Neural cell (in vitro differentiated cells): ENCODE results near the gene PARD3B. TPM values are rescaled to one million over a fixed set of nuclear protein-coding genes. Genes with fewer than 3 reads are reported as not detected.

Experiments
- H2AFZ ChIP-seq: fragments of 200-600, 300-800 bp; sonication (generic), shearing (Covaris generic); 2 replicates; pipeline ENCODE4 v1.6.0; 2014; ENCODE audit warnings: low read depth, mild to moderate bottlenecking, antibody characterized with exemption, low read length, moderate library complexity
- H3F3A ChIP-seq: fragments of 200-600 bp; shearing (Covaris generic); 2 replicates; pipeline ENCODE4 v1.6.1; 2016; ENCODE audit warnings: mild to moderate bottlenecking, moderate library complexity, mixed read lengths, antibody characterized with exemption, low read length; ENCODE audit not compliant: insufficient read depth, poor library complexity, severe bottlenecking
- H3K27ac ChIP-seq: fragments of 200-600, 300-800 bp; sonication (generic), shearing (Covaris generic); 2 replicates; pipeline ENCODE4 v1.5.1; 2014; ENCODE audit warnings: mild to moderate bottlenecking, low read length, moderate library complexity
- H3K27me3 ChIP-seq: fragments of 300-800, 200-600 bp; sonication (generic), shearing (Covaris generic); 2 replicates; pipeline ENCODE4 v1.6.0; 2014; ENCODE audit warnings: mild to moderate bottlenecking, low read depth, low read length, moderate library complexity; ENCODE audit not compliant: insufficient read depth
- H3K36me3 ChIP-seq: fragments of 300-800, 200-600 bp; sonication (generic), shearing (Covaris generic); 2 replicates; pipeline ENCODE4 v1.5.1; 2014; ENCODE audit warnings: mild to moderate bottlenecking, antibody characterized with exemption, low read length, moderate library complexity; ENCODE audit not compliant: insufficient read depth
- H3K4me2 ChIP-seq: fragments of 300-800, 200-600 bp; sonication (generic), shearing (Covaris generic); 2 replicates; pipeline ENCODE4 v1.6.0; 2014; ENCODE audit warnings: mild to moderate bottlenecking, low read length
- H3K4me3 ChIP-seq: fragments of 300-800, 200-600 bp; sonication (generic), shearing (Covaris generic); 2 replicates; pipeline ENCODE4 v1.5.1; 2014; ENCODE audit warnings: mild to moderate bottlenecking, low read length, moderate library complexity
- H3K79me2 ChIP-seq: fragments of 200-600 bp; shearing (Covaris generic); replicated peaks from 2 replicates; pipeline ENCODE4 v1.6.0; 2014; ENCODE audit warnings: mild to moderate bottlenecking, low read length, moderate library complexity; ENCODE audit not compliant: insufficient read depth
- H3K9ac ChIP-seq: fragments of 300-800, 200-600 bp; sonication (generic), shearing (Covaris generic); 2 replicates; pipeline ENCODE4 v1.6.1; 2016; ENCODE audit warnings: mild to moderate bottlenecking, low read length, mixed read lengths
- H3K9me2 ChIP-seq: fragments of 200-600 bp; shearing (Covaris generic); 2 replicates; pipeline ENCODE4 v1.6.1; 2016; ENCODE audit warnings: mild to moderate bottlenecking, low read length, mixed read lengths; ENCODE audit not compliant: insufficient read depth
- H3K9me3 ChIP-seq: fragments of 200-600, 300-800 bp; sonication (generic), shearing (Covaris generic); 2 replicates; pipeline ENCODE4 v1.6.1; 2016; ENCODE audit warnings: mild to moderate bottlenecking, mixed run types, low read length, moderate library complexity, mixed read lengths
- H4K20me1 ChIP-seq: fragments of 200-600 bp; shearing (Covaris generic); 2 replicates; pipeline ENCODE4 v1.6.1; 2016; ENCODE audit warnings: mild to moderate bottlenecking, mixed run types; ENCODE audit not compliant: insufficient read depth
- EP300 ChIP-seq: fragments of 450-650 bp; conservative IDR thresholded peaks from 2 replicates; pipeline ENCODE4 v1.6.1; 2014; ENCODE audit warnings: antibody characterized with exemption, mild to moderate bottlenecking, moderate library complexity; ENCODE audit not compliant: poor library complexity, severe bottlenecking
- EZH2 ChIP-seq: fragments of 200-600, 300-800 bp; shearing (Covaris generic), sonication (generic); IDR thresholded peaks from 2 replicates; pipeline ENCODE4 v1.6.1; 2014; ENCODE audit warnings: antibody characterized with exemption, low read length, borderline replicate concordance, mild to moderate bottlenecking; ENCODE audit not compliant: insufficient read depth, poor library complexity, severe bottlenecking
- MXI1 ChIP-seq: fragments of 450-650 bp; conservative IDR thresholded peaks from 2 replicates; pipeline ENCODE4 v1.6.1; 2014; ENCODE audit warnings: antibody characterized with exemption, mild to moderate bottlenecking; ENCODE audit not compliant: poor library complexity, severe bottlenecking
- POLR2AphosphoS5 ChIP-seq: IDR thresholded peaks from 2 replicates; pipeline ENCODE4 v1.6.1; 2012
- RAD21 ChIP-seq: fragments of 450-650 bp; conservative IDR thresholded peaks from 2 replicates; pipeline ENCODE4 v1.6.1; 2014; ENCODE audit warnings: antibody characterized with exemption, mild to moderate bottlenecking, moderate library complexity
- SMC3 ChIP-seq: fragments of 450-650 bp; conservative IDR thresholded peaks from 2 replicates; pipeline ENCODE4 v1.6.1; 2014; ENCODE audit warnings: antibody characterized with exemption, mild to moderate bottlenecking, moderate library complexity; ENCODE audit not compliant: poor library complexity
- TAF1 ChIP-seq: IDR thresholded peaks from 2 replicates; pipeline ENCODE4 v1.6.1; 2012; ENCODE audit warnings: low read depth
- polyA plus RNA-seq: library from polyadenylated mRNA; depleted of rRNA; stranded (reverse); fragments of >200 nt; gene quantifications from 2 replicates; pipeline ENCODE4 v1.2.3, GENCODE V29; 2014
- TF ChIP-seq, protein P1 (sequence below): fragments of 450-650 bp; IDR thresholded peaks from 2 replicates; pipeline ENCODE4 v1.5.1; 2014; ENCODE audit warnings: antibody characterized with exemption, mild to moderate bottlenecking, moderate library complexity; ENCODE audit not compliant: poor library complexity, severe bottlenecking
- TF ChIP-seq, protein P2 (sequence below): IDR thresholded peaks from 2 replicates; pipeline ENCODE4 v1.6.1; 2012; ENCODE audit warnings: borderline replicate concordance

Gene PARD3B
- polyA plus RNA-seq, 1 donor from 2014 or later = 0.54 TPM

DNA sequence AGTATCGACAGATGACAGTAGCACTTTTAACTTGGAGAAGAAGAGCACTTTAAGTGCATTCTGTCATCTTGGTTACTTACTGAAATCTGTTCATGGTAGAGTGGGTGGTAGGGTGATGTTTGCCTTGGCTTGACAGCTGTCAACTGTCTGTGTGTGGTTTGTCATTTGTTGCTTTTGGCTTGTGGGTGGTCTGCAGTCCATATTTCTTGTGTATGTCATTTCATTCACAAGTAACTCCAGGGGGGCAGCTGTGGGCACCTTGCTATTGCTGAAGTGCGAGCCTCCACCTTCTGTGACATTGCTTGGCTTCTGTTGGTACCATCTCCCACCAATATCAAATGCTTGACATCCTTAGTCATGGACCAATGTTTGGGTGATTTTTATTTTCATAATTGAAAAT, 825.5 kb downstream of the PARD3B start:
- H2AFZ ChIP-seq = no peak overlapping the region
- no peaks in the 10 kb centered on the region for H3K79me2 ChIP-seq
- H3K27ac ChIP-seq = no peak overlapping the region
- no peaks in the 10 kb centered on the region for H3K9me3 ChIP-seq
- no peak overlapping the region for H3K9ac ChIP-seq
- no peaks in the 10 kb centered on the region for H3K9me2 ChIP-seq
- no peak overlapping the region for H3K4me2 ChIP-seq
- H3F3A ChIP-seq = no peaks in the 10 kb centered on the region
- H3K36me3 ChIP-seq = no peaks in the 10 kb centered on the region
- no peaks in the 10 kb centered on the region for H4K20me1 ChIP-seq
- no peaks in the 10 kb centered on the region for H3K27me3 ChIP-seq
- no peak overlapping the region for H3K4me3 ChIP-seq
- peak; percentile 14 for TF ChIP-seq EP300
- TF ChIP-seq, protein P1, sequence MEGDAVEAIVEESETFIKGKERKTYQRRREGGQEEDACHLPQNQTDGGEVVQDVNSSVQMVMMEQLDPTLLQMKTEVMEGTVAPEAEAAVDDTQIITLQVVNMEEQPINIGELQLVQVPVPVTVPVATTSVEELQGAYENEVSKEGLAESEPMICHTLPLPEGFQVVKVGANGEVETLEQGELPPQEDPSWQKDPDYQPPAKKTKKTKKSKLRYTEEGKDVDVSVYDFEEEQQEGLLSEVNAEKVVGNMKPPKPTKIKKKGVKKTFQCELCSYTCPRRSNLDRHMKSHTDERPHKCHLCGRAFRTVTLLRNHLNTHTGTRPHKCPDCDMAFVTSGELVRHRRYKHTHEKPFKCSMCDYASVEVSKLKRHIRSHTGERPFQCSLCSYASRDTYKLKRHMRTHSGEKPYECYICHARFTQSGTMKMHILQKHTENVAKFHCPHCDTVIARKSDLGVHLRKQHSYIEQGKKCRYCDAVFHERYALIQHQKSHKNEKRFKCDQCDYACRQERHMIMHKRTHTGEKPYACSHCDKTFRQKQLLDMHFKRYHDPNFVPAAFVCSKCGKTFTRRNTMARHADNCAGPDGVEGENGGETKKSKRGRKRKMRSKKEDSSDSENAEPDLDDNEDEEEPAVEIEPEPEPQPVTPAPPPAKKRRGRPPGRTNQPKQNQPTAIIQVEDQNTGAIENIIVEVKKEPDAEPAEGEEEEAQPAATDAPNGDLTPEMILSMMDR = no peak

DNA sequence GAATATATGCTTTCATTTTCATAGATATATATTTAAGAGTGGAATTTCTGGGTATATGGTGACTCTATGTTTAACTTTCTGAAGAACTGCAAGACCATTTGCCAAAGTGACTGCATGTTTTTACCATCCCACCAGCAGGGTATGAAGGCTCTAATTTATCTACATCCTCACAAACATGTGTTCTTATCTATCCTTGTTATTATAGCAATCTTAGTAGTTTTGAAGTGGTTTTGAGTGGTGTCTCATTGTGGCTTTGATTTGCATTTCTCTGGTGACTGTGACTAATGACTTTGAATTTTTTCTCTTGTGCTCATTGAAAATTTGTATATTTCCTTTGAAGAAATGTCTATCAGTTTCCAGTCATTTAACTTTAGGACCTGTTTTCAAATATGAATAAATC, 826.9 kb downstream of the PARD3B start:
- H3K4me3 ChIP-seq = no peak overlapping the region
- no peaks in the 10 kb centered on the region for H3K9me2 ChIP-seq
- TF ChIP-seq RAD21 = no peak
- no peak for TF ChIP-seq TAF1
- TF ChIP-seq, protein P2, sequence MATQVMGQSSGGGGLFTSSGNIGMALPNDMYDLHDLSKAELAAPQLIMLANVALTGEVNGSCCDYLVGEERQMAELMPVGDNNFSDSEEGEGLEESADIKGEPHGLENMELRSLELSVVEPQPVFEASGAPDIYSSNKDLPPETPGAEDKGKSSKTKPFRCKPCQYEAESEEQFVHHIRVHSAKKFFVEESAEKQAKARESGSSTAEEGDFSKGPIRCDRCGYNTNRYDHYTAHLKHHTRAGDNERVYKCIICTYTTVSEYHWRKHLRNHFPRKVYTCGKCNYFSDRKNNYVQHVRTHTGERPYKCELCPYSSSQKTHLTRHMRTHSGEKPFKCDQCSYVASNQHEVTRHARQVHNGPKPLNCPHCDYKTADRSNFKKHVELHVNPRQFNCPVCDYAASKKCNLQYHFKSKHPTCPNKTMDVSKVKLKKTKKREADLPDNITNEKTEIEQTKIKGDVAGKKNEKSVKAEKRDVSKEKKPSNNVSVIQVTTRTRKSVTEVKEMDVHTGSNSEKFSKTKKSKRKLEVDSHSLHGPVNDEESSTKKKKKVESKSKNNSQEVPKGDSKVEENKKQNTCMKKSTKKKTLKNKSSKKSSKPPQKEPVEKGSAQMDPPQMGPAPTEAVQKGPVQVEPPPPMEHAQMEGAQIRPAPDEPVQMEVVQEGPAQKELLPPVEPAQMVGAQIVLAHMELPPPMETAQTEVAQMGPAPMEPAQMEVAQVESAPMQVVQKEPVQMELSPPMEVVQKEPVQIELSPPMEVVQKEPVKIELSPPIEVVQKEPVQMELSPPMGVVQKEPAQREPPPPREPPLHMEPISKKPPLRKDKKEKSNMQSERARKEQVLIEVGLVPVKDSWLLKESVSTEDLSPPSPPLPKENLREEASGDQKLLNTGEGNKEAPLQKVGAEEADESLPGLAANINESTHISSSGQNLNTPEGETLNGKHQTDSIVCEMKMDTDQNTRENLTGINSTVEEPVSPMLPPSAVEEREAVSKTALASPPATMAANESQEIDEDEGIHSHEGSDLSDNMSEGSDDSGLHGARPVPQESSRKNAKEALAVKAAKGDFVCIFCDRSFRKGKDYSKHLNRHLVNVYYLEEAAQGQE = no peak
- TF ChIP-seq, protein P1 = no peak
- TF ChIP-seq SMC3 = no peak
- TF ChIP-seq EP300 = no peak
- TF ChIP-seq MXI1 = no peak
- no peak for TF ChIP-seq EZH2
- TF ChIP-seq POLR2AphosphoS5 = no peak
- no peaks in the 10 kb centered on the region for H3F3A ChIP-seq
- H3K9ac ChIP-seq = no peak overlapping the region
- no peaks in the 10 kb centered on the region for H3K79me2 ChIP-seq
- H3K27ac ChIP-seq = no peak overlapping the region
- no peak overlapping the region for H3K4me2 ChIP-seq
- H4K20me1 ChIP-seq = no peaks in the 10 kb centered on the region
- no peaks in the 10 kb centered on the region for H3K36me3 ChIP-seq
- no peaks in the 10 kb centered on the region for H3K27me3 ChIP-seq
- H2AFZ ChIP-seq = no peak overlapping the region
- no peaks in the 10 kb centered on the region for H3K9me3 ChIP-seq
